ENCODE results near the gene GPR155.

GRCh38 chr2:174499371-174499770, 12.5 kb upstream of the GPR155 start:
- TF ChIP-seq CTCF (IDR thresholded peaks at IDR 0.05 in 2 of 3, conservative IDR thresholded peaks at IDR 0.05 in 1 of 3; ENCODE audit: insufficient read depth in 2 of 3, low read depth in 1 of 3, low read length in 3 of 3) (no peak), ZBTB9 (CRISPR knock-in tag; IDR thresholded peaks at IDR 0.05) (no peak), KDM5B (IDR thresholded peaks at IDR 0.05; ENCODE audit: insufficient replicate concordance, low read depth, low read length) (no peak), ELK3 (CRISPR knock-in tag; IDR thresholded peaks at IDR 0.05) (no peak), MAFK (IDR thresholded peaks at IDR 0.05; ENCODE audit: low read length) (no peak), SRSF9 (IDR thresholded peaks at IDR 0.05; ENCODE audit: borderline replicate concordance, low read depth, low read length) (no peak), GTF3C2 (IDR thresholded peaks at IDR 0.05; ENCODE audit: borderline replicate concordance, extremely low read depth, insufficient read length) (no peak), NR3C1 (CRISPR knock-in tag; IDR thresholded peaks at IDR 0.05) (no peak), POLR2A (conservative IDR thresholded peaks at IDR 0.05) (no peak), YY1 (IDR thresholded peaks at IDR 0.05; ENCODE audit: borderline replicate concordance in 1 of 3, control insufficient read depth in 1 of 3, extremely low read depth in 1 of 3, insufficient read depth in 3 of 3, insufficient read length in 1 of 3, insufficient replicate concordance in 2 of 3, low read depth in 1 of 3, low read length in 2 of 3) (no peak), KLF1 (tag; IDR thresholded peaks at IDR 0.05) (no peak), BCL6 (CRISPR knock-in tag; IDR thresholded peaks at IDR 0.05) (no peak), CBFA2T3 (IDR thresholded peaks at IDR 0.05) (no peak)

Measured in K562 (cell line).